Renal cortical epithelial cell (primary cell): Measurements from ENCODE around the gene PBX1. TPM values are rescaled to one million over a fixed set of nuclear protein-coding genes. Genes with fewer than 3 reads are reported as not detected.

ENCODE experiments used
- DNase-seq: peaks from one replicate; pipeline ENCODE4 v3.0.0-alpha.2; 2011; ENCODE audit warnings: low read depth
- total RNA-seq: library from RNA; depleted of rRNA; stranded (reverse); fragments of >200 nt; gene quantifications from 2 replicates; pipeline ENCODE4 v1.2.3, GENCODE V29; 2014

Gene PBX1
- total RNA-seq, 1 donor from 2014 or later = 20.5 TPM

GRCh38 chr1:164720440-164721227, 161.7 kb downstream of the PBX1 start:
- DNase-seq = no peak

GRCh38 chr1:164721228-164721496, 162.2 kb downstream of the PBX1 start:
- no peak for DNase-seq

GRCh38 chr1:164723296-164723798, 164.4 kb downstream of the PBX1 start:
- DNase-seq = no peak

- no peak for DNase-seq
Observed at GRCh38 chr1:164725401-164725800, 166.4 kb downstream of the PBX1 start.

- DNase-seq = peak; percentile 49
Observed at GRCh38 chr1:164726235-164726634, 167.3 kb downstream of the PBX1 start.

GRCh38 chr1:164728719-164729118, 169.7 kb downstream of the PBX1 start:
- DNase-seq = peak; percentile 54

GRCh38 chr1:164731161-164731876, 172.3 kb downstream of the PBX1 start:
- no peak for DNase-seq

GRCh38 chr1:164733070-164733469, 174.1 kb downstream of the PBX1 start:
- DNase-seq = peak; percentile 94

- DNase-seq = no peak
Observed at GRCh38 chr1:164733734-164734133, 174.8 kb downstream of the PBX1 start.

- peak; percentile 82 for DNase-seq
Observed at GRCh38 chr1:164735315-164736052, 176.5 kb downstream of the PBX1 start.

GRCh38 chr1:164736137-164736536, 177.2 kb downstream of the PBX1 start:
- no peak for DNase-seq

GRCh38 chr1:164739189-164739588, 180.2 kb downstream of the PBX1 start:
- DNase-seq = no peak

GRCh38 chr1:164740000-164740526, 181.1 kb downstream of the PBX1 start:
- no peak for DNase-seq

- DNase-seq = no peak
Observed at GRCh38 chr1:164742745-164743144, 183.8 kb downstream of the PBX1 start.

GRCh38 chr1:164743976-164744375, 185.0 kb downstream of the PBX1 start:
- DNase-seq = no peak

- no peak for DNase-seq
Observed at GRCh38 chr1:164745736-164746135, 186.8 kb downstream of the PBX1 start.

GRCh38 chr1:164746632-164747031, 187.6 kb downstream of the PBX1 start:
- no peak for DNase-seq

- DNase-seq = peak; percentile 96
Observed at GRCh38 chr1:164748253-164748899, 189.4 kb downstream of the PBX1 start.

GRCh38 chr1:164753521-164754077, 194.6 kb downstream of the PBX1 start:
- DNase-seq = no peak

- no peak for DNase-seq
Observed at GRCh38 chr1:164754088-164754600, 195.2 kb downstream of the PBX1 start.

GRCh38 chr1:164755690-164756089, 196.7 kb downstream of the PBX1 start:
- no peak for DNase-seq
